ENCODE data around the gene RAB11FIP4. TPM values are rescaled to one million over a fixed set of nuclear protein-coding genes. Genes with fewer than 3 reads are reported as not detected.

Gene RAB11FIP4
- polyA plus RNA-seq, 1 of the 3 experiments (the other 2 are of a cell fraction) = 9.4 TPM

- Histone ChIP-seq H4K20me1 (ENCODE audit: insufficient read depth) (no peaks in the 10 kb centered on the region), H3K79me2 (ENCODE audit: insufficient read depth) (no peaks in the 10 kb centered on the region), H3K4me3 (ENCODE audit: low read depth in 2 of 2, low read length in 1 of 2) (no peak overlapping the region), H3F3A (replicated peaks; ENCODE audit: insufficient read depth) (no peaks in the 10 kb centered on the region), H3K9me2 (no peaks in the 10 kb centered on the region), H3K4me1 (ENCODE audit: control insufficient read depth in 1 of 2, insufficient read depth in 2 of 2, low read depth in 1 of 2, low read length in 1 of 2) (no peaks in the 10 kb centered on the region; a peak in 1 of 4 replicates), H3K27ac (ENCODE audit: low read depth in 2 of 2, low read length in 1 of 2) (no peak overlapping the region), H3K36me3 (replicated peaks in 1 of 2; ENCODE audit: control insufficient read depth in 1 of 2, insufficient read depth in 2 of 2, low read length in 1 of 2) (no peaks in the 10 kb centered on the region), H2AFZ (ENCODE audit: low read depth) (no peak overlapping the region), H3K9me3 (no peaks in the 10 kb centered on the region), H3K4me2 (no peak overlapping the region), H3K9ac (no peak overlapping the region), H3K27me3 (ENCODE audit: insufficient read depth) (no peaks in the 10 kb centered on the region)
- POLR2A ChIA-PET = no interaction called here
- 86% methylated on average over 21 of the region's 21 CpGs for WGBS (ENCODE audit: low lambda C conversion rate)
- DNase-seq = no peak
- CTCF ChIA-PET = interaction anchor here (1.0 to 2.5 kb wide), 4 partner anchors 39 to 95 kb away, joined by 3 to 8 read pairs (median 4); no protein-coding TSS in a partner anchor
- no peak for TF ChIP-seq POLR2AphosphoS5 (IDR thresholded peaks at IDR 0.05; ENCODE audit: low read depth, low read length)
- TF ChIP-seq, protein P1, sequence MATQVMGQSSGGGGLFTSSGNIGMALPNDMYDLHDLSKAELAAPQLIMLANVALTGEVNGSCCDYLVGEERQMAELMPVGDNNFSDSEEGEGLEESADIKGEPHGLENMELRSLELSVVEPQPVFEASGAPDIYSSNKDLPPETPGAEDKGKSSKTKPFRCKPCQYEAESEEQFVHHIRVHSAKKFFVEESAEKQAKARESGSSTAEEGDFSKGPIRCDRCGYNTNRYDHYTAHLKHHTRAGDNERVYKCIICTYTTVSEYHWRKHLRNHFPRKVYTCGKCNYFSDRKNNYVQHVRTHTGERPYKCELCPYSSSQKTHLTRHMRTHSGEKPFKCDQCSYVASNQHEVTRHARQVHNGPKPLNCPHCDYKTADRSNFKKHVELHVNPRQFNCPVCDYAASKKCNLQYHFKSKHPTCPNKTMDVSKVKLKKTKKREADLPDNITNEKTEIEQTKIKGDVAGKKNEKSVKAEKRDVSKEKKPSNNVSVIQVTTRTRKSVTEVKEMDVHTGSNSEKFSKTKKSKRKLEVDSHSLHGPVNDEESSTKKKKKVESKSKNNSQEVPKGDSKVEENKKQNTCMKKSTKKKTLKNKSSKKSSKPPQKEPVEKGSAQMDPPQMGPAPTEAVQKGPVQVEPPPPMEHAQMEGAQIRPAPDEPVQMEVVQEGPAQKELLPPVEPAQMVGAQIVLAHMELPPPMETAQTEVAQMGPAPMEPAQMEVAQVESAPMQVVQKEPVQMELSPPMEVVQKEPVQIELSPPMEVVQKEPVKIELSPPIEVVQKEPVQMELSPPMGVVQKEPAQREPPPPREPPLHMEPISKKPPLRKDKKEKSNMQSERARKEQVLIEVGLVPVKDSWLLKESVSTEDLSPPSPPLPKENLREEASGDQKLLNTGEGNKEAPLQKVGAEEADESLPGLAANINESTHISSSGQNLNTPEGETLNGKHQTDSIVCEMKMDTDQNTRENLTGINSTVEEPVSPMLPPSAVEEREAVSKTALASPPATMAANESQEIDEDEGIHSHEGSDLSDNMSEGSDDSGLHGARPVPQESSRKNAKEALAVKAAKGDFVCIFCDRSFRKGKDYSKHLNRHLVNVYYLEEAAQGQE (IDR thresholded peaks at IDR 0.05; ENCODE audit: low read depth, low read length) = no peak
- TF ChIP-seq RCOR1 (IDR thresholded peaks at IDR 0.05; ENCODE audit: low read length) = no peak
- no peak for TF ChIP-seq EP300 (IDR thresholded peaks at IDR 0.05; ENCODE audit: borderline replicate concordance in 1 of 2, low read depth in 1 of 2, low read length in 1 of 2)
- TF ChIP-seq GATA2 (CRISPR knock-in tag; IDR thresholded peaks at IDR 0.05) = no peak
- no peak for TF ChIP-seq GABPA (IDR thresholded peaks at IDR 0.05; ENCODE audit: low read depth)
- no peak for TF ChIP-seq RXRA (IDR thresholded peaks at IDR 0.05; ENCODE audit: borderline replicate concordance, low read depth)
- no peak for TF ChIP-seq JUND (IDR thresholded peaks at IDR 0.05)
- TF ChIP-seq, protein P2, sequence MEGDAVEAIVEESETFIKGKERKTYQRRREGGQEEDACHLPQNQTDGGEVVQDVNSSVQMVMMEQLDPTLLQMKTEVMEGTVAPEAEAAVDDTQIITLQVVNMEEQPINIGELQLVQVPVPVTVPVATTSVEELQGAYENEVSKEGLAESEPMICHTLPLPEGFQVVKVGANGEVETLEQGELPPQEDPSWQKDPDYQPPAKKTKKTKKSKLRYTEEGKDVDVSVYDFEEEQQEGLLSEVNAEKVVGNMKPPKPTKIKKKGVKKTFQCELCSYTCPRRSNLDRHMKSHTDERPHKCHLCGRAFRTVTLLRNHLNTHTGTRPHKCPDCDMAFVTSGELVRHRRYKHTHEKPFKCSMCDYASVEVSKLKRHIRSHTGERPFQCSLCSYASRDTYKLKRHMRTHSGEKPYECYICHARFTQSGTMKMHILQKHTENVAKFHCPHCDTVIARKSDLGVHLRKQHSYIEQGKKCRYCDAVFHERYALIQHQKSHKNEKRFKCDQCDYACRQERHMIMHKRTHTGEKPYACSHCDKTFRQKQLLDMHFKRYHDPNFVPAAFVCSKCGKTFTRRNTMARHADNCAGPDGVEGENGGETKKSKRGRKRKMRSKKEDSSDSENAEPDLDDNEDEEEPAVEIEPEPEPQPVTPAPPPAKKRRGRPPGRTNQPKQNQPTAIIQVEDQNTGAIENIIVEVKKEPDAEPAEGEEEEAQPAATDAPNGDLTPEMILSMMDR (IDR thresholded peaks at IDR 0.05) = no peak
- TF ChIP-seq RFX5 (IDR thresholded peaks at IDR 0.05; ENCODE audit: low read length) = no peak
- no peak for TF ChIP-seq USF2 (IDR thresholded peaks at IDR 0.05; ENCODE audit: borderline replicate concordance, low read depth, low read length)
- TF ChIP-seq FOXJ3 (CRISPR knock-in tag; IDR thresholded peaks at IDR 0.05) = no peak
- no peak for TF ChIP-seq MEF2A (IDR thresholded peaks at IDR 0.05; ENCODE audit: borderline replicate concordance, low read depth)
- no peak for TF ChIP-seq ELF1 (IDR thresholded peaks at IDR 0.05)
- TF ChIP-seq PBX3 (IDR thresholded peaks at IDR 0.05) = no peak
- TF ChIP-seq FOSL2 (IDR thresholded peaks at IDR 0.05; ENCODE audit: borderline replicate concordance, low read depth) = no peak
- TF ChIP-seq, protein P3, sequence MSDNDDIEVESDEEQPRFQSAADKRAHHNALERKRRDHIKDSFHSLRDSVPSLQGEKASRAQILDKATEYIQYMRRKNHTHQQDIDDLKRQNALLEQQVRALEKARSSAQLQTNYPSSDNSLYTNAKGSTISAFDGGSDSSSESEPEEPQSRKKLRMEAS (IDR thresholded peaks at IDR 0.05; ENCODE audit: low read depth) = no peak
Observed at GRCh38 chr17:31433811-31434726, 42.6 kb downstream of the RAB11FIP4 start.
